ENCODE data around the gene ELL. TPM values are rescaled to one million over a fixed set of nuclear protein-coding genes. Genes with fewer than 3 reads are reported as not detected.
A peak's percentile ranks its signal among the peaks of the same experiment; 100 is the strongest.

Gene ELL
- total RNA-seq, 6 experiments from 2014 or later, result 15.7 to 17.8 (median 16.4) TPM

DNA sequence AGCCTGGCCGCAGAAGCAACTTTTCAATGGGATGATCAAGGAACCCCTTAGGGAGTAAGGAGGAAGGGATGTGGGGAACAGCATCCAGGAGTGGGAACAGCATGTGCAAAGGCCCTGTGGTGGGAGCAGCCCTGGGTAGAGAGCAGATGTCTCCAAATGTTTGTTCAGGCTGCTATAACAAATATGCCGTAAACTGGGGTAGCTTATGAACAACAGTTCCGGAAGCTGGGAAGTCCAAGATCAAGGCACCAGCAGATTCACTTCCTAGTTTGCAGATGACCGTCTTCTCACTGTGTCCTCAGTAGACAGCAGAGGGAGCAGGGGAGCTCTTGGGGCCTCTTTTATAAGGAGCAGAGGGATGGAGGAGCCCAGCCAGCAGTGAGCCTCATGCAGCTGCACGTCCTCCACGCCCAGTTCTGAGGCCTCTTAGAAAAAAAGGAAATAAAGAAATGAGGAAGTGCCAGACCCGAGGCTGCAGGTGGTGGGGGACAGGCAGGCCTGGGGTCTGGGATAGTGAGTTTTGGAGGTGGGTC is 120.2 kb downstream of the ELL start:
- peak; percentile 58 for DNase-seq
- no peak overlapping the region for H3K4me3 Mint-ChIP-seq
- no peaks in the 10 kb centered on the region; the same call in 1 of the 2 replicates for H3K27me3 Mint-ChIP-seq (ENCODE audit: insufficient read depth)
- H3K9me3 Mint-ChIP-seq, result no peaks in the 10 kb centered on the region
- 0 out of 2 replicates have a peak overlapping the region, but pooled peaks have one; percentile 22 for H3K27ac Mint-ChIP-seq
- TF ChIP-seq, protein P1, sequence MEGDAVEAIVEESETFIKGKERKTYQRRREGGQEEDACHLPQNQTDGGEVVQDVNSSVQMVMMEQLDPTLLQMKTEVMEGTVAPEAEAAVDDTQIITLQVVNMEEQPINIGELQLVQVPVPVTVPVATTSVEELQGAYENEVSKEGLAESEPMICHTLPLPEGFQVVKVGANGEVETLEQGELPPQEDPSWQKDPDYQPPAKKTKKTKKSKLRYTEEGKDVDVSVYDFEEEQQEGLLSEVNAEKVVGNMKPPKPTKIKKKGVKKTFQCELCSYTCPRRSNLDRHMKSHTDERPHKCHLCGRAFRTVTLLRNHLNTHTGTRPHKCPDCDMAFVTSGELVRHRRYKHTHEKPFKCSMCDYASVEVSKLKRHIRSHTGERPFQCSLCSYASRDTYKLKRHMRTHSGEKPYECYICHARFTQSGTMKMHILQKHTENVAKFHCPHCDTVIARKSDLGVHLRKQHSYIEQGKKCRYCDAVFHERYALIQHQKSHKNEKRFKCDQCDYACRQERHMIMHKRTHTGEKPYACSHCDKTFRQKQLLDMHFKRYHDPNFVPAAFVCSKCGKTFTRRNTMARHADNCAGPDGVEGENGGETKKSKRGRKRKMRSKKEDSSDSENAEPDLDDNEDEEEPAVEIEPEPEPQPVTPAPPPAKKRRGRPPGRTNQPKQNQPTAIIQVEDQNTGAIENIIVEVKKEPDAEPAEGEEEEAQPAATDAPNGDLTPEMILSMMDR (IDR thresholded peaks at IDR 0.05), result peak; percentile 57
- H3K4me1 Mint-ChIP-seq (ENCODE audit: low read depth), result peaks cover 22% of the 10 kb centered on the region; the same call in 1 of the 2 replicates
- H3K36me3 Mint-ChIP-seq (ENCODE audit: low read depth), result no peaks in the 10 kb centered on the region

DNA sequence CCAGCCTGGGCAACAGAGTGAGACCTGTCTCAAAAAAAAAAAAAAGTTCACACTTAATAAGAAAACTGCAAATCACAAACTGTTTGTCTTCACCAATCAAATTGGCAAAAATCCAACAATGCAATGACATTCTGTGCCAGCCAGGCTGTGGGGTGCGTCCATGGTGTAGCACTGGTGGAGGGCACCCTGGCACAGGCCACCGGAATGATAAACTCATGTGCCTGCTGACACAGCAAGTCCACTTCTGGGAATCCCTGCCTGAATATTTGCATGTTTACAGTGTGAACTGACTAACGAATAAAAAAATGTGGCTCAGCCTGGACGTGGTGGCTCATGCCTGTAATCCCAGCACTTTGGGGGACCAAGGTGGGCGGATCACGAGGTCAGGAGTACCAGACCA is 122.9 kb downstream of the ELL start:
- Mint-ChIP-seq H3K36me3 (ENCODE audit: low read depth) (no peaks in the 10 kb centered on the region), H3K4me1 (ENCODE audit: low read depth) (peaks cover 22% of the 10 kb centered on the region; the same call in 1 of the 2 replicates), H3K9me3 (no peaks in the 10 kb centered on the region), H3K27ac (no peak overlapping the region), H3K27me3 (ENCODE audit: insufficient read depth) (peaks cover under 1% of the 10 kb centered on the region; the same call in 1 of the 2 replicates), H3K4me3 (no peak overlapping the region)
- TF ChIP-seq, protein P1 (IDR thresholded peaks at IDR 0.05), result no peak
- peak; percentile 68 for DNase-seq

DNA sequence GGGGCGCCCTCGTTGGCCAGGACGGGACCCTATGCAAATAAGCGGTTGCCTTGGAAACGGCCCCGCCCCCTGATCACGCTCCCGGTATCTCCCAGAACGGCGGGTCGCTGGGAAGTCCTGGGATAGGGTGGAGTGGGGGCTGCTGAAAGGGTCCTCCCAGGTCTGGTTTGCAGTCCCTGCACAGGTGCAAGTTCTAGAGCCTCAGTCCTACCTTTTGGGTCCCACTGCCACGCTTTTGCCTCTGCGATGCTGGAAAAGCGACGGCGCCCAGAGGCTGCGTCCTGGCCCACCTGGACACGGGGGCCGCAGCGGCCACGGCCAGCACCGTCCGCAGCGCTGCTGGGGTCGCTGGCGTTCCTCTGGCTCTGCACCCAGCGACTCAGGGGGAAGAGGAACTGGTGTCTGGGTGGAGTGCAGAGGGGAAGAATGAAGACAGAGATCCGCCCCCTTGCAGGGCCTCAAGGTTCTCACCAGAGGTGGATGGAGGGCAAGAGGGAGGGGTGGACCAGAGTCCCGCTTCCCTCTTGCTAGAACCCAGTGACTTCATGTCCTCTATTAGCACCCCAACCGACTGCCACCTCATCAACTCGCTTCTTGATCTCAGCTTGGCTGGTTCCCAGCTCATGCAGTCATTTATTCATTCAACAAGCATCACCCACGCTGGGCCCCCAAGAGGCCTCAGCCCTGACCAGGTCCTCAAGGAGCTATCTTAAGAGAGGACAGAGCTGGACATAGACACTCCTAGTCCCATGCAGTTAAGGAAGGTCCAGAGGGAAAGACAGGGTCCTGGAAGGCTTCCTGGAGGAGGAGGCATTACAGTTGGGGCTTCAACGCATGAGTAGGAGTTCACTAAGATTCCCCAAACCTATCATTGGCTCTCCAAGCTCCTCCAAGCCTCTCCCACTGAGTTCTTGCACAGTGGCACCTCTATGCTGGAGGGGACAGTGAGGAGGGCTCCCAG is 124.3 kb downstream of the ELL start, which contains the start of gene LRRC25:
LRRC25 (minus strand) TSS at position 381 of the 961 bp plus-strand sequence. CDS start 659 bp downstream, outside the sequence.
- H3K27me3 Mint-ChIP-seq (ENCODE audit: insufficient read depth), result peaks cover 2% of the 10 kb centered on the region; the same call in 1 of the 2 replicates
- TF ChIP-seq, protein P1 (IDR thresholded peaks at IDR 0.05), result no peak
- no peak within 1 kb of the TSS for H3K4me3 Mint-ChIP-seq
- H3K36me3 Mint-ChIP-seq (ENCODE audit: low read depth), result no peaks in the 10 kb centered on the region
- no peak within 1 kb of the TSS for H3K27ac Mint-ChIP-seq
- DNase-seq, result no peak
- peaks cover 22% of the 10 kb centered on the region; the same call in 1 of the 2 replicates for H3K4me1 Mint-ChIP-seq (ENCODE audit: low read depth)
- no peaks in the 10 kb centered on the region for H3K9me3 Mint-ChIP-seq

DNA sequence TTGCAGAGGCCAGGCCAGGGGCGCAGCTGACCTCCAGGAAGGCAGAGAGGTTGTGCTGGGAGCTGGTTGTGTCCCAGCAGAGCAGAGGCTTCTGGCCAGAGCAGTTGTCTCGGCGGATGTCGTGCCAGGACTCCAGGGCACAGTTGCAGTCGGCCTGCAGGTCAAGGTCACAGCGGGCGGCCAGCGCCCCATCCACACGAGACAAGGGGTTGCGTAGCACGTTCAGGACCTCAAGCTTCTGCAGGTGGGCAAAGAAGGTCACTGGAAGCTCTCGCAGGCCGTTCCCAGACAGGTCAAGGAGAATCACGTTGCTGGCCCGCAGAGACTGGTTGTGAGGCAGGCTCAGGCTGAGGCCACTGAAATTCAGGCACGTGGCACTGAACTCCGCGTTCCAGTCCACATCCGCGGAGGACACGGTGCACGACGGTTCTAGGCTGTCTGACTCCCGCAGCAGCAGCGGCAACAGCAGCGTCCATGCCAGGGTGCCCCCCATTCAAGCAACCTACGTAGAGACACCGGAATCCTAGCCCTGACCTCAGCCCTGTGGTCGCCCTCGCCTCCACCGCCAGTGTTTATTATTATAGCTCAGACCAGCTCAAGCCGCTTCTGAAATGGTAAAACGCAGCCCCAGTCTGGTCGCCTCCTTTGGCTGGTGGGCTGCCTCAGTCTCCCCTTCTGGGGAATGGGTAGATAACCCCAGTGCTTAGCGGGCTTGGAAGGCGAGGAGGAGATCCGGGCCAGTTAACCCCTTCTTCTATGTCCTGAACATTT is 125.2 kb downstream of the ELL start:
- Mint-ChIP-seq H3K4me3 (no peak overlapping the region), H3K27me3 (ENCODE audit: insufficient read depth) (peaks cover 2% of the 10 kb centered on the region; the same call in 1 of the 2 replicates), H3K4me1 (ENCODE audit: low read depth) (peaks cover 14% of the 10 kb centered on the region; the same call in 1 of the 2 replicates), H3K36me3 (ENCODE audit: low read depth) (no peaks in the 10 kb centered on the region), H3K9me3 (no peaks in the 10 kb centered on the region), H3K27ac (no peak overlapping the region)
- TF ChIP-seq, protein P1 (IDR thresholded peaks at IDR 0.05), result no peak
- DNase-seq, result no peak

DNA sequence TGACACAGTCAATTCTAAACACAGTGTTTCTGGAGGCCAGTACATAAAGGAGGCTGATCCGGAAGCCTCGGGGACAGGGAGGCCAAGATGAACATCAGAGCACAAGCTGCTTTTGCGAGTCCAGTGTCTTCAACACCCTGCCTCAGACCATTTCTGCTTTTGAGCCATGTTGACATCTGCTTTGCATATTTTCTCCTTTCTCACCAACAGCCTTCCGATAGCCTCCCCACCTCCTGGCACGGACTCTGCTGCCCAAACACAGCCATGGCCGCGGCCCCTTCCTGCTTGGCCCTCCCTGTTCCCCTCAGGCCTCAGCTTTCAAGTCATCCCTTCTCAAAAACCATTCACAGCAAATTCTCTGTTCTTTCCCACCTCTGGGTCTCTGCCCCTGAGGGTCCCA is 128.0 kb downstream of the ELL start:
- Mint-ChIP-seq H3K27ac (no peak overlapping the region), H3K27me3 (ENCODE audit: insufficient read depth) (peaks cover 2% of the 10 kb centered on the region; the same call in 1 of the 2 replicates), H3K4me3 (no peak overlapping the region), H3K36me3 (ENCODE audit: low read depth) (peaks cover 9% of the 10 kb centered on the region; the same call in 1 of the 2 replicates), H3K4me1 (ENCODE audit: low read depth) (peaks cover 13% of the 10 kb centered on the region; the same call in 1 of the 2 replicates), H3K9me3 (no peaks in the 10 kb centered on the region)
- no peak for DNase-seq
- TF ChIP-seq, protein P1 (IDR thresholded peaks at IDR 0.05), result no peak
